ENCODE data around the gene UXS1. TPM values are rescaled to one million over a fixed set of nuclear protein-coding genes. Genes with fewer than 3 reads are reported as not detected.
A peak's percentile ranks its signal among the peaks of the same experiment; 100 is the strongest.

The UXS1 gene
- total RNA-seq, 4 donors from 2014 or later, result 31.0 to 42.4 (median 36.8) TPM

- Histone ChIP-seq H3K36me3 (peaks cover 31 to 82% (median 50%) of the 10 kb centered on the region in 4 donors), H3K9me3 (no peaks in the 10 kb centered on the region), H3K4me3 (no peak overlapping the region), H3K4me1 (no peaks in the 10 kb centered on the region), H3K27ac (replicated peaks in 1 of 4) (no peak overlapping the region), H3K27me3 (no peaks in the 10 kb centered on the region)
- intact Hi-C loops (cut with DNase I), result no loop called here
- TF ChIP-seq POLR2A (IDR thresholded peaks at IDR 0.05; ENCODE audit: low read depth), result no peak
- TF ChIP-seq CTCF (IDR thresholded peaks at IDR 0.05), result no peak
- no peak for TF ChIP-seq EP300 (IDR thresholded peaks at IDR 0.05)
- 86% methylated on average over 12 of the region's 12 CpGs for WGBS
- peak; percentile 55 for DNase-seq (ENCODE audit: extremely low spot score)
Observed at GRCh38 chr2:106096299-106097037, 97.6 kb downstream of the UXS1 start.

- no peaks in the 10 kb centered on the region for H3K9me3 ChIP-seq
- no peak overlapping the region for H3K27ac ChIP-seq (replicated peaks in 1 of 4)
- no peak overlapping the region for H3K4me3 ChIP-seq
- no peaks in the 10 kb centered on the region for H3K27me3 ChIP-seq
- H3K36me3 ChIP-seq, result peaks cover 31 to 75% (median 46%) of the 10 kb centered on the region in 4 donors
- no peaks in the 10 kb centered on the region for H3K4me1 ChIP-seq
- intact Hi-C loops (cut with DNase I), result no loop called here
- peak; percentile 86 for DNase-seq (ENCODE audit: extremely low spot score)
- 86% methylated on average over 17 of the region's 21 CpGs for whole genome bisulfite sequencing
- TF ChIP-seq POLR2AphosphoS5 (IDR thresholded peaks at IDR 0.05) (no peak), EP300 (IDR thresholded peaks at IDR 0.05) (no peak), POLR2A (IDR thresholded peaks at IDR 0.05; ENCODE audit: low read depth) (no peak), CTCF (IDR thresholded peaks at IDR 0.05) (no peak)
Observed at GRCh38 chr2:106095478-106096298, 98.4 kb downstream of the UXS1 start.

- WGBS, result 89% methylated on average over 12 of the region's 13 CpGs
- intact Hi-C loops (cut with DNase I), result no loop called here
Observed at GRCh38 chr2:106094131-106094841, 99.8 kb downstream of the UXS1 start.

More at GRCh38 chr2:106094131-106094841, 99.8 kb downstream of the UXS1 start:
- no peak overlapping the region for H3K27ac ChIP-seq (replicated peaks in 1 of 4)
- TF ChIP-seq EP300 (IDR thresholded peaks at IDR 0.05), result no peak
- TF ChIP-seq POLR2A (IDR thresholded peaks at IDR 0.05; ENCODE audit: low read depth), result no peak
- no peak for TF ChIP-seq POLR2AphosphoS5 (IDR thresholded peaks at IDR 0.05)
- TF ChIP-seq CTCF (IDR thresholded peaks at IDR 0.05), result no peak
- H3K4me3 ChIP-seq, result no peak overlapping the region
- peak; percentile 86 for DNase-seq (ENCODE audit: extremely low spot score)
- no peaks in the 10 kb centered on the region for H3K4me1 ChIP-seq
- no peaks in the 10 kb centered on the region for H3K27me3 ChIP-seq
- H3K9me3 ChIP-seq, result no peaks in the 10 kb centered on the region
- peaks cover 22 to 61% (median 39%) of the 10 kb centered on the region in 4 donors for H3K36me3 ChIP-seq
